OCI-LY3 (cell line): ENCODE results near the gene ZNF343.

Source experiments
- CTCF ChIP-seq: fragments of 200-600, 300-600 bp; sonication (generic); IDR thresholded peaks from 2 replicates; pipeline ENCODE4 v1.5.1; 2014; ENCODE audit warnings: antibody characterized with exemption, low read length, low read depth
- EZH2phosphoT487 ChIP-seq: fragments of 200-600 bp; shearing (Covaris generic); IDR thresholded peaks from 2 replicates; pipeline ENCODE4 v1.6.1; 2018; ENCODE audit warnings: antibody characterized with exemption, mixed run types, low read depth

DNA sequence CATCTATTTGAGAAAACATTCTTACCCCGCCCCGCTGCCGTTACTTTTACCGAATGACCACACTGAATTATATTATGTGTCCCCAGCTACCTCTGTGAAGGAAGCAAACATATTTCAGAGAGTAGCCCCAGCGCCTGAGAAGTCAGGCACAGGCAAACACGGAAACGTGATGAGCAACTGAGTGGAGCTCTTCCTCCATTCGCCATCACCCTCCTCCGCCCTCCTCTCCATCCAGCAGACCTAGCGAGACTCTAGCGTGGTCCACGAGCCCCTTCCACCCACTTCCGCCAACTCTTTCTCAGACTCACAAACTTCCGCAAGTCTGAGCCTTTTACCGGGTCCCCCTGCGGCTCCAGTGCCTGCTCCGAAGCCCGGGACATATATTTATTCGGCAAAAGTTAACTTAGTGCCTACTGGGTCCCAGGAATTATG, 38.7 kb downstream of the ZNF343 start:
- TF ChIP-seq CTCF (no peak), EZH2phosphoT487 (no peak)
